HG03097 (cell line): Measurements from ENCODE around the gene HIP1R.

Experiments
- ATAC-seq: cut with Tn5 transposase; IDR thresholded peaks from one replicate; pipeline ENCODE4 v1.9.1; 2021; ENCODE audit not compliant: unreplicated experiment, low FRiP score

Gene HIP1R

DNA sequence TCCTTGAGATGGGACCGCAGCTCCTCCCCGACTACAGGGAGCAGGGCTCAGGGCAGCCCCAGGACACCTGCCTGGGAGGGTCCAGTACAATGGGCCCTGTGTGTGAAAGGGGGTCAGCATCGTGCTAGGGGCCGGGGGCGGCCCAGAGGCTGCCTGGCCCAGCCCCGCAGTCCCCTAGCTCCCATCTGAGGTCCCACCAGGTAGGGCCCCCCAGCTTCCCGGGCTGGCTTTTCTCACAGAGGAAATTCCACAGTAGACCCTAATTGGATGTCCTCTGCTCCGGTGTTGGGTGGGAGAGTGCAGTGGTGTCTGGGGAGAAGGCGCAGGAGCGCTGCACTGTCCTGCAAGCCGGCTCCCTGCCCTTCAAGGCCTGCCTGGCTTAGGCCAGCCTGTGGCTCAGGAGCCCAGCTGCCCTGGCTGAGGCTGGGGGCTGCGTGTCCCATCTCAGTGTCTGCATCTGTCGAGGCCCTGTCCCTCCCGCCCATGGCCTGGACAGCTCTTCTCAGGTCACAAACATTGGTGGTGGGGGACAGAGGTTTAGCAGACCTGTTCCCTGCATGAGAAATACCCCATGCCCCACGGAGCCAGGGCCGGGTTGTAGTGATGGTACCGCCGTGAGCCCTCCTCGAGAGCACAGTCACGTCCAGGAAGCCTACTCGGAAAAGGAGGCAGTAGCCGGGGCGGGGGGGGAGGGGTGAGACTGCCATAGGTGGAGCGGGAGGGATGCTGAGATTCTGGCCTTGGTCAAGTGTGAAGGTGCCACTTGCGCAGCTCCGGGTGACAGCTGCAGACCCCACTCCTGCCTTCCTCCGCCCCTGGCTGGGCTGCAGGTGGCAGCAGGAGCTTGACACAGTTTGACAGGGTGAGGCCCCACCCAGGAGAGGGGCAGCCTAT is 11.6 kb downstream of the HIP1R start:
- ATAC-seq, result no peak

- no peak for ATAC-seq
Observed at GRCh38 chr12:122847516-122847836, 12.2 kb downstream of the HIP1R start.

GRCh38 chr12:122847921-122848421 is 12.7 kb downstream of the HIP1R start:
- no peak for ATAC-seq

GRCh38 chr12:122848471-122849351 is 13.5 kb downstream of the HIP1R start:
- no peak for ATAC-seq

GRCh38 chr12:122849352-122850047 is 14.2 kb downstream of the HIP1R start:
- no peak for ATAC-seq

DNA sequence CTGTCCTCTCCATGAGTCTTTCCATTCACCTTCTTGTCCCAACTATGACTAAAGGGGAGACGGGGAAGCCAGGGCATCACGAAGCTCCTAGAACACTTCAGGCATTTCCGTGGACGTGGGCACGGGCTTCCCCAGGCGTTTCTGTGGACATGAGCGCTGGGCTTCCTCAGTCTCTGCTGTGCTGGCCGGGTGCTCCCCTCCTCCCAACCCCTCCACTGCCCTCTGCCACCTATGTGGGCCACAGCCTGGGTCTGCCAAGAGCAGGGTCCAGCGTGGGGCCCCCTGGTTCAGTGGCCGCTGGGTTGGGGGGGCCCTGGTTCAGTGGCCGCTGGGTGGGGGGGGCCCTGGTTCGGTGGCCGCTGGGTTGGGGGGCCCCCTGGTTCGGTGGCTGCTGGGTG is 14.8 kb downstream of the HIP1R start:
- no peak for ATAC-seq

GRCh38 chr12:122850695-122851350 is 15.6 kb downstream of the HIP1R start:
- no peak for ATAC-seq

- no peak for ATAC-seq
Observed at GRCh38 chr12:122851820-122852219, 16.6 kb downstream of the HIP1R start.

DNA sequence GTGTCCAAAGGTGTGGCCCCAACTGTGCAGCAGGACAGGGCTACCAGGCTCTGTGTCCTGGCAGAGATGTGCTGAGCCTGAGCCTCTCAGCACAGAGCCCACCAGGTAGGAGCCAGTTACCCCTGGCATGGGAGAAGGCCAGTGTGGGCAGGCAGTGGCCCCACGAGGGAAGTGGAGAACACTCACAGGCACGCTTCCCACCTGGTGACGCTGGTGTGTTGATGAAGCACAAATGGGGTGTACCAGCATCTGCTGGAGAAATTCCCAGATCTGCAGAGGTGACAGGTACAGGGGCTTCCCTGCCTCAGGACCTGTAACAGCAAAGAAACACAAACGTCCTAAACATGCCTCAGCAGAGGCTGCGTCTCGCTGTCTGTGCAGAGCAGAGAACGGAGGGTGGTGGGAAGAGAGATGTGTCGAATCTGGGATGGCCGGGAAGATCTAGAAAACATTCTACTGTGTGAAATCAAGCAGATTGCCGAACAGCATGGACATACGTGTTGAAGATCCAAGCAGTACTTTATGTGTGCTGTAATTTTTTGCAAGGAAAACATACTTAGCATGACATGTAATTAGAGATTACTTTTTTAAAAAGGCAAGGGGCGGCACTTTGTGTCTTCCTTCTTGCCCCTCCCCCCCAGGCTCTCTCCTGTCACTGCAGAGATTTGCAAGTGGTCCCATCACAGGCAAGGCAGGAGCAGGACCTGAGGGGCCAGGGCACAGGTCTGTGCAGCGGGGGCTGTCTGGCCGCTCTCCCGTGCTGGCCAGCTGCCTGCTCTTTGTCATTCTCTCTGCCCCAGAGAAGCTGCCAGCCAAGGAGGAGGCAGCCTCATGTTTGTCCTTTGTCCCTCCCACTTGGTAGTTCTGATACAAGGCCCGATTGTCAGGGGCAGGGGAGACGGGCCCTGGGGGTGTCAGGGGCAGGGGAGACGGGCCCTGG is 17.3 kb downstream of the HIP1R start:
- no peak for ATAC-seq

DNA sequence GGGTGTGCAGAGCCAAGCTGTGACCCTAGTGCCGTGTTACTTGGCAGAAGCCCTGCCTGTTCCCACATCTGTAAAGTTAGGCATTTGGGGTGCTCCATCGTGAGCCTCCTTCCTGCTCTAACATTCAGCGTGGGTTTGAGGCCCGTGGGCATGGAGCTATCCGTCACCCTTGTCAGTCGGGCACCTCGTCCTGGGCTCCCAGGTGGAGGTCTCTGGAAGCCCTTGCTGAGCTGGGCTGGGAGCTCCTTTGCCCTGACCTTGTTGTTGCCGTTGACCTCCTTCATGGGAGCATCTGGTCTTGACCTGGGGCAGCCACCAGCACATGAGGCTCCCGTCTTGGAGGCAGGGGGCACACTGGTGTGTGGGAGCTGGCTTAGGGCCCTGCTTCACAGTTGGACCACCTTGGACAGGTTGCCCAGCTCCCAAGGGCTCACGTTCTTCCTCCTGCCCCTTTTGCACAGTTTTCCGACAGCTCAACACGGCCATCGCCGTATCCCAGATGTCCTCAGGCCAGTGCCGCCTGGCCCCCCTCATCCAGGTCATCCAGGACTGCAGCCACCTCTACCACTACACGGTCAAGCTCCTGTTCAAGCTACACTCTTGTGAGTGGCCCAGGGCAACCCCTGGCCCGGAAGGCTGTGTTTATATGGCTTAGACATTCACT is 18.5 kb downstream of the HIP1R start:
- no peak for ATAC-seq

GRCh38 chr12:122854554-122854953 is 19.3 kb downstream of the HIP1R start:
- no peak for ATAC-seq

DNA sequence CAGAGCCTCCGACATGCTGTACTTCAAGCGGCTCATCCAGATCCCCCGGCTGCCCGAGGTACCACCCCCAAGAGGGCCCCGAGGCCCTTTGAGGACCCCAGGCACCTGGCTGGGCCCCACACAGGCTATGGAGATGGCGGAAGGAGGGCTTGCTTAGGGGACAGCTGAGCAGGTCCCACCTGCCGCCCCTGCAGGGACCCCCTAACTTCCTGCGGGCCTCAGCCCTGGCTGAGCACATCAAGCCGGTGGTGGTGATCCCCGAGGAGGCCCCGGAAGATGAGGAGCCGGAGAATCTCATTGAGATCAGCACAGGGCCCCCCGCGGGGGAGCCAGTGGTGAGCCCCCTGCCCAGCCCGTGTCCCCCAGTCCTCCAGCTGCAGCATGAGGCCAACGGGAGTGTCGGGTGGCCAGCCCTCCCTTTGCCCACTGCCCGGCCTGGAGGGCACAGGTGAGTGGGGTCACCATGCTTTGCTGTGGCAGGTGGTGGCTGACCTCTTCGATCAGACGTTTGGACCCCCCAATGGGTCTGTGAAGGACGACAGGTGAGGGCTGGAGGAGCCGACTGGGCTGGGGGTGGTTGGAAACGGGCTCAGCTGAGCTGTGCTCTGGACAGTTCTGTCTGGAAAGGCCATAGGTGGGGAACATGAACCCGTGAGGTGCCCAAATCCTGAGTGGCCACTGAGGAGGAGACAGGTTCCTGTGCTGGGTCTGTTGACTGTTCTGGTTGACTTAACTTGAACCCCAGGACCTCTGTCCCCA is 20.0 kb downstream of the HIP1R start:
- no peak for ATAC-seq

GRCh38 chr12:122855928-122856831 is 20.9 kb downstream of the HIP1R start:
- ATAC-seq, result no peak

- ATAC-seq, result no peak
Observed at GRCh38 chr12:122856999-122857671, 21.9 kb downstream of the HIP1R start.

GRCh38 chr12:122858171-122858570 is 22.9 kb downstream of the HIP1R start:
- ATAC-seq, result no peak

- no peak for ATAC-seq
Observed at GRCh38 chr12:122858591-122859302, 23.5 kb downstream of the HIP1R start.
